Skeletal muscle satellite cell (primary cell): ENCODE data around the gene ASB8.
A peak's percentile ranks its signal among the peaks of the same experiment; 100 is the strongest.
"Not testable (repeated sequence)": the region's sequence is repeated elsewhere in the genome, so short reads cannot be mapped to it uniquely, and the experiment has no call there.

ENCODE experiments used
- H3K27me3 ChIP-seq: 2 replicates; pipeline ENCODE4 v1.7.0; 2013; ENCODE audit warnings: low read length; ENCODE audit not compliant: control insufficient read depth, insufficient read depth
- H3K36me3 ChIP-seq: 2 replicates; pipeline ENCODE4 v1.7.0; 2013; ENCODE audit warnings: mild to moderate bottlenecking, control low read depth, low read length; ENCODE audit not compliant: insufficient read depth
- H3K4me1 ChIP-seq: 2 replicates; pipeline ENCODE4 v1.7.0; 2013; ENCODE audit warnings: low read length; ENCODE audit not compliant: control insufficient read depth, insufficient read depth
- H3K4me2 ChIP-seq: 2 replicates; pipeline ENCODE4 v1.7.0; 2013; ENCODE audit warnings: mild to moderate bottlenecking, low read length
- H3K4me3 ChIP-seq: 2 replicates; pipeline ENCODE4 v1.7.0; 2013; ENCODE audit warnings: low read length
- H3K9ac ChIP-seq: 2 replicates; pipeline ENCODE4 v1.7.0; 2013; ENCODE audit warnings: mild to moderate bottlenecking, low read depth, low read length, moderate library complexity
- H3K9me3 ChIP-seq: replicated peaks from 2 replicates; pipeline ENCODE4 v1.7.0; 2013; ENCODE audit warnings: mild to moderate bottlenecking, control low read depth, low read length

Gene ASB8

DNA sequence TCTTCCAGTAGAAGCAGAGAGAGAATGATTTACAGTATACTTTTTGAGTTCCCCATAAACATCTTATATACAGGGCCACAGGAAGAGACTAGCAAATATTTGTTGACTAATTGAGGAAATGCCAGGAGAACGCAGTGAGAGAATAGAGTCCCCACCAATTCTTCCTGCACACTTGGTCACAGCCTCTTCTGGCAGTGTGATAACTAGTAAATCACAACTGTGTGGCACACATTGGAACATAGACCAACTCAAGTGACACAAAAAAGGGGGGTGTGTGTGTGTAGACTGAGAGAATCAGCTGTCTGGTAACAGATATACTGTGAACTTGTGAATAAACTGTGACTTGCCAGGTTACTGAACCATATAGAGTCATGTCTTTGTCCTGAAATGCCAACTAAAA, 27.9 kb downstream of the ASB8 start:
- Histone ChIP-seq H3K4me2 (no peak overlapping the region), H3K4me1 (no peaks in the 10 kb centered on the region), H3K36me3 (peaks cover 61% of the 10 kb centered on the region), H3K27me3 (no peaks in the 10 kb centered on the region), H3K9me3 (no peaks in the 10 kb centered on the region), H3K9ac (no peak overlapping the region), H3K4me3 (no peak overlapping the region)

DNA sequence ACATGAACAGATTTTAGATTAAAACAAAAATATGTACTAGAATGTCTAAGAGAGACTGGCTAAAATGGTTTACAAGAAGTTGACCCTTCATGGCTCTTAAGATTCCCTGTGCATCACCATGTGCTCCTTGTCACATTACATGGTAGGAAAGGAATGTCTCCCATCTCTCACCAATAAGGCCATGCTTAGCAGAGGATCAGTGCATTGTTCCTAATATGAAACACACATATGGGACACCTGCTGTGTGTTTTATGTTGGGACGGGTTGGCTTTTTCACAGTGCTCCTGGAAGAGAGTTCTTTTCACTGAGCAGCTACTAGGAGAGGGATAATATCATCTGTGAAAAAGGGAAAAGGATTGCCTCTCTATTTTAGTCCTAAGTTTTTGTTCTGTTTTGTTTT, 28.5 kb downstream of the ASB8 start:
- no peak overlapping the region for H3K4me3 ChIP-seq

DNA sequence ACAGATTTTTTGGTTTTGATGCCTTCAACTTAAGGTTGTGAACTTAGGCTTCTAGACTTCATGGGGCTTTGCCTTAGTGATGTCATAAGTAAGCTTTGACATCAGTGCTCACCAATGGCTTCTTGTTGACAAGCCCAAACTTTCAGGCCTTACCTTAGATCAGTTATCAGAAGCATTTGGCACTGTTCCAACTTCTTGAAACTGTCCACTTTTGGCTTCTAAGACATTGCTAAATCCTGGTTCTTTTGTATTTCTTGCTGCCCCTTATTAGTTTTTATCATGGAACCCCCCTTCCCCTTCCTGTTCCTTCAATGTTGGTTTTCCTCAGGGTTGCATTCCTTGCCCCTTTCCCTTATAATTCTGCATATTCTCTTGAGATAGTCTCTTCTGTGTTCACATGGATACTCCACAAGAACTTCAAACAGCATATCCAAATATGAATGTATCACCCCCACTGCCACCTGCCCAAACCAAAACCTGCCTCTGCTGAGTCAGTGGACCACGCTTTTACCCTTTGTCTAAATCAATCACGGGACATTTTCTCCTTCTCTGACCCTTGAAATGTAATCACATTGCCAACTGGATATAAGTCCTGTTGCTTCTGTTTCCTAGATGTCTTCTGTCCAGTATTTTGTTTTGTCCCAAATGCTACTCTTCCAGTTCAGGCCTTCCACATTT, 30.2 kb downstream of the ASB8 start:
- Histone ChIP-seq H3K4me1 (no peaks in the 10 kb centered on the region), H3K36me3 (peaks cover 49% of the 10 kb centered on the region)

More for the DNA sequence above, 28.5 kb downstream of the ASB8 start:
- Histone ChIP-seq H3K27me3 (no peaks in the 10 kb centered on the region), H3K4me1 (no peaks in the 10 kb centered on the region), H3K36me3 (peaks cover 56% of the 10 kb centered on the region), H3K9ac (no peak overlapping the region), H3K9me3 (no peaks in the 10 kb centered on the region), H3K4me2 (no peak overlapping the region)

DNA sequence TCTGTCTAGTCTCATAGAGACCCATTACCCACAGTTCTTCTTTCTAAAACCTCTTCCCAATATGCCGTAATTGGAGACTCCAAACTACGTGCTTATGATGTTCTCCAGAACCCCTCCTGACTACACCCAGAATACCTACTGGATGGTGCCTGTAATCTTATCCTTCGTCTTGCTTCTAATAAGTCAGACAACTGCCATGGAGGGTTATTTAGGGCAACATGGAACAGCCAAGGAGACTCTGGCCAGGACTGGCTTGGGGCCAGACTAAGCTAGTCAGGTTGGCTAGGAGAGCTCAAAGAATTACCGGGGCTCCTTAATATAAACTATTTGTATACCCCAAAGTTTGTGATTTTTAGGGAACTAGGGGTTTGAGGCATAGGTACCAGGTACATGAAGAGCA, 31.3 kb downstream of the ASB8 start:
- H3K27me3 ChIP-seq: no peaks in the 10 kb centered on the region
- no peak overlapping the region for H3K4me3 ChIP-seq
- H3K4me2 ChIP-seq: no peak overlapping the region
- H3K36me3 ChIP-seq: peaks cover 39% of the 10 kb centered on the region
- H3K9me3 ChIP-seq: no peaks in the 10 kb centered on the region
- no peak overlapping the region for H3K9ac ChIP-seq
- no peaks in the 10 kb centered on the region for H3K4me1 ChIP-seq

More for the DNA sequence above, 30.2 kb downstream of the ASB8 start:
- H3K4me3 ChIP-seq: no peak overlapping the region
- H3K9ac ChIP-seq: no peak overlapping the region
- H3K4me2 ChIP-seq: no peak overlapping the region
- no peaks in the 10 kb centered on the region for H3K27me3 ChIP-seq
- no peaks in the 10 kb centered on the region for H3K9me3 ChIP-seq

DNA sequence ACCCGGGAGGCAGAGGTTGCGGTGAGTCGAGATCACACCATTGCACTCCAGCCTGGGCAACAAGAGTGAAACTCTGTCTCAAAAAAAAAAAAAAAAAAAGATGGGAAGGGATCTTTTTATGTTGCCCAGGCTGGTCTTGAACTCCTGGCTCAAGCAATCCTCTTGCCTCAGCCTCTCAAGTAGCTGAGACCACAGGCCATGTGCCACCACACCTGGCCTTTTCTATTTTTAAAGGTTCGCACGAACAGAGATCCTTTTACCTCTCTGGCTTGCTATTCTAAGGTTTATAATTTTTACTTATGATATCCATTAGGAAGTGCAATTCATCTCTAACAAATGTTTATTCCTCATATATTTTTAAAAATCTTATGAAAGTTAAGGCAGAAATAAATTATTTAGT, 31.8 kb downstream of the ASB8 start:
- not testable (repeated sequence) for H3K4me2 ChIP-seq, H3K4me3 ChIP-seq, H3K4me1 ChIP-seq, H3K9ac ChIP-seq, H3K27me3 ChIP-seq, H3K9me3 ChIP-seq
- H3K36me3 ChIP-seq: peaks cover 36% of the 10 kb centered on the region

DNA sequence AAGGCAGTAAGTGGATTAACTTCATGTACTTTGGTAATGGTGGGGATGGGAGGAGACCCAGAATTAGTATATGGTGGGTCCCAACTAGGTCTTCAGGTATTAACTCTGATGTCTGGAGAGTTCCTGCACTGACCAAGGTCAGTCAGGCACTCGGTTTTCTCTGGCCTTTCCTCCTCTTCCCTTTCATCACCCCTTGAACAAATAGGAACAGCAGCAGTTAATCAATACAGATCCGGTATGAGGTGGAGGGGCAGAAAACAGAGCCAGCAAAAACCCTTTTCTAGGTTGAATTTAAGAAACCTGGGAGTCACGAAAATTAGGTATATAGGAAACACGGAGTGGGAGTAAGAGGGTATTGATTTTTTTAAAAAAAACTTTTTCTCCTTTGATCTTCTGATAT, 34.1 kb downstream of the ASB8 start:
- H3K36me3 ChIP-seq: peaks cover 32% of the 10 kb centered on the region
- H3K27me3 ChIP-seq: no peaks in the 10 kb centered on the region
- H3K4me2 ChIP-seq: no peak overlapping the region
- no peak overlapping the region for H3K9ac ChIP-seq
- H3K9me3 ChIP-seq: no peaks in the 10 kb centered on the region
- H3K4me1 ChIP-seq: peaks cover 6% of the 10 kb centered on the region
- H3K4me3 ChIP-seq: no peak overlapping the region

DNA sequence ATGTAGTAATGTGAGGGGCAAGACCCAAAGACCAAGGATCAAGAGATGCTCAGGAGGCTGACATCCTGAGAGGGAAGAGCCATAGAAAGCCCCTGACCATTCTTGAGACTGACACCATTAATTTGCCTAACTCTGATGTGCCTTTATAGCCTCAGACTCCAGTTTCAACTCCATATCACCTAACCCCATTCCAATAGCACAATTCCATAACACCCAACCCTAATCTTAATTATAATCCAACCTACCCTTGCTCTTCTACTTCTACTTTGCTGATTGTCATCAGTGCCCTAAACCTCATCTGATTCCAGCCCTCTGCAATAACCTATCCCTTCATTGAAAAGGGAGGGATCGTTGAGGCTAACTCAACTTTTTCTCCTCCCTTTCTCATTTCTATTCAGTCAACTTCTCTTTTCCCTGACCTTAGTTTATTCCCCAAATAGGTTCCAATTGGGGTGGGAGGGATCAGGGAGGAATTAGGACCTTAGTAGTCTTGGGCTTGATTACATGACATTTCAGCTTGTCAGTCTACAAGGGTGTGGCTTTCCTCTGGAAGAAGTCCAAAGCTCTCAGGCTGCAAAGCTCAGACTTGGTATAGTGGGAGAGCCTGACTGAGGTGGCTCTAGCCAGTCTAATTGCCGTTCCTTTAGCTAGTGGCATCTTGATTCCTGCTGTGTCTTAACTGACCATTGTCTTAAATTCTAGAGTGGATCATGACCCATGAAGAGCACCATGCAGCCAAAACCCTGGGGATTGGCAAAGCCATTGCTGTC, 35.1 kb downstream of the ASB8 start:
- no peaks in the 10 kb centered on the region for H3K9me3 ChIP-seq
- H3K4me1 ChIP-seq: peaks cover 6% of the 10 kb centered on the region
- H3K4me3 ChIP-seq: no peak overlapping the region
- peaks cover 31% of the 10 kb centered on the region for H3K36me3 ChIP-seq
- H3K9ac ChIP-seq: no peak overlapping the region
- H3K4me2 ChIP-seq: no peak overlapping the region
- no peaks in the 10 kb centered on the region for H3K27me3 ChIP-seq

DNA sequence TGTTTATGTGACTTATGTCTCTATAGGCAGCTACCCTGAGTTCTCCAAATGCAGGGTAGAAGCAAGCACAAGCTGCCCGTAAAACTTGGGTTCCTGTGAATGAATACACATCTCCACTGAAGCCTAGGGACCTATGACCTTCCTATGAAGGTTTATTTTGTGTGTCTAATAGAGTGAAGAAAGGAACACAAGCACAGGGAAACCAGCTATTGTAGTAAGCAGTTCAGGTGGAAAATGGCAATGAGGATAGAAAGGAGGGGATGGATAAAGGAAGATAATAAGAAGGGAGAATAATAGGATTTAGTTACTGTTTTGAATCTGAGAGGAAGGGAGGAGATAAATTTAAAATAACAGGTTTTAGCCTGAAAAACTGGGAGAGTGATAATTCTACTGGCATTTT, 35.8 kb downstream of the ASB8 start:
- peaks cover 4% of the 10 kb centered on the region for H3K27me3 ChIP-seq
- H3K4me1 ChIP-seq: peaks cover 6% of the 10 kb centered on the region
- no peak overlapping the region for H3K9ac ChIP-seq
- no peak overlapping the region for H3K4me3 ChIP-seq
- H3K36me3 ChIP-seq: peaks cover 24% of the 10 kb centered on the region
- H3K9me3 ChIP-seq: no peaks in the 10 kb centered on the region
- H3K4me2 ChIP-seq: no peak overlapping the region

DNA sequence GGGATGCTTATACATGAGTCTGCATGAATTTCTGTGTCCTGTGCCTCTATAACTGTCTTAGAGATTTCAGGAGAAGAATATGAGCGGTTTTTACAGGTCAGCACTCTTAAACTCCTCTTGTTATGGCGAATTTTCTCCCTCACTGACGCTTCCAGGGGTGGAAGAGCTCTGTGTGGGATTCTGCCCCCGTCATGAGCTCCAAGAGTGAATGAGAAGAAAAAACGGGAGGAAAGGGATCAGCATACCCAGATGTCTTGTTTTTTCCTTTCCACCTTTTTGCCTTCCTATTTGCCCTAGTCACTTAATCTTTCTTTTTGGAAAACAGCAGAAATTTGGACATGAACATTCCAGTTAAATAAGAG, 37.5 kb downstream of the ASB8 start:
- peaks cover 15% of the 10 kb centered on the region for H3K36me3 ChIP-seq
- H3K27me3 ChIP-seq: peaks cover 4% of the 10 kb centered on the region
- H3K9ac ChIP-seq: peak overlapping the region; percentile 74
- H3K4me3 ChIP-seq: peak overlapping the region; percentile 88
- peak overlapping the region; percentile 83 for H3K4me2 ChIP-seq
- no peaks in the 10 kb centered on the region for H3K9me3 ChIP-seq
- peaks cover 6% of the 10 kb centered on the region for H3K4me1 ChIP-seq

DNA sequence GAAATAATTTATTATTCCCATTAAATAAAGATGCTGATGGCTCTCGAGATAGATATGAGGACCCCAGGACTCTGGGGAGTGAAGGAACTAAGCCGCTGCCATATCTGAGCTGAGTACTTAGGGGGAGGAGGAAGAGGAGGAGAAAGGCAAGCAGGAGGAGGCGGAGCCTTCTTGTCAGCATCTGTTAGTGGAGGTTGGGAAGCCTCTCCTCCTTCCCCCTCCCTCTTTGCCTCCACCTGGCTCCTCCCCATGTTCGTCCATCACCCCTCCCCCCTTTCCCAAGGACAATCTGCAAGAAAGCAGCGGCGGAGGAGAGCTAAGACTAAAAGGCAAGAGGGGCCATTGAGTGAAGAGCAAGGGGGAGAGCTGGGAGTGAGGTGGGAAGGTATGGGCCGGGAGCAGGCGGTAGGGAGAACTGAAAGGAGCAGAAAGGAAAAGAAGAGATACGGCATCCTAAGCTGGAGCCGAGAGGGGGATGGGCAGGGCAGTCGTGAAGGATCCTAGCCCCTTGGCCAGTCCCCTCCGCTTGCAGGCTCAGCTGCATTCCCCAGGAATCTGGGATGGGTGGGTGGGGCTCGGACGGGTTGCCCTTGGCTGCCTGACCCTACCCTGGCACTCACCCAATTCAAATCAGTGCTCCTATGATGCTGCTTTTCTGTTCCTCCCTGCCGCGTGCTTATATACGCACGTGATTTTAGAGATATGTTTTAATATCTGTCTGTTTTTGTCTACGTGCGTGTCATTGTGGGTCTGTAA, 38.1 kb downstream of the ASB8 start, which contains the start of gene PFKM:
TSS of gene PFKM (plus strand) at position 287 of the 756 bp plus-strand sequence. CDS start 3,411 bp downstream, outside the sequence.
- Histone ChIP-seq H3K4me1 (peaks cover 6% of the 10 kb centered on the region), H3K9ac (peak within 1 kb of the TSS; percentile 74), H3K36me3 (peaks cover 9% of the 10 kb centered on the region), H3K4me3 (peak within 1 kb of the TSS; percentile 88), H3K9me3 (no peaks in the 10 kb centered on the region), H3K27me3 (peaks cover 4% of the 10 kb centered on the region), H3K4me2 (peak within 1 kb of the TSS; percentile 83)

DNA sequence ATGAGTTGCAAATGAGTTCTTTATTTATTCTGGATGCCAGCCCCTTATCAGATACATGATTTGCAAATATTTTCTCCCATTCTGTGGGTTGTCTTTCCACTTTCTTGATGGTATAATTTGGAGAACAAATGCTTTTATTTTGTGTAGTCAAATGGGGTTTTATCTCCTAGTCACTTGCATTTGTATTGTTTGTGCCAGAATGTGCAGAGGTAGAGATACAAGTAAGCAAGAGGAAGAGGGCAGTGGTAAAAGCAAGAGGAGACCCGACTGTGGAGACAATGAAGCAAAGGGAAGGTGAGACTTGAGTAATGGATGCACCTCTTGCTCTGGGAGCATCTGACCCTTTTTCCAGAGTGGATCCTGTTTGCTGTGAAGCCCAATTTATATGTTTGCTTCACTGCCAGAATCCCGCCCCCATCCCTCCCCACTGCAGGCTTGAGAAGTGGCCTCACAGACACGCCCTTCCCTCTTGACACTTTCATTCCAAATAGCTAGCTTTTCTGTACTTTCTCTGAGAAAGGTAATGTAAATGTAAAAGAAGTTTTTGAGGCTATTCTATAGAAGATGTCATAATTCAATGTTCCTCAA, 38.9 kb downstream of the ASB8 start:
- Histone ChIP-seq H3K4me2 (peak overlapping the region; percentile 83), H3K9me3 (no peaks in the 10 kb centered on the region), H3K4me1 (peaks cover 6% of the 10 kb centered on the region), H3K36me3 (peaks cover 9% of the 10 kb centered on the region), H3K4me3 (no peak overlapping the region), H3K27me3 (peaks cover 4% of the 10 kb centered on the region), H3K9ac (no peak overlapping the region)
